CD4-positive, alpha-beta T cell treated with Interferon alpha-2 for 1 hour (primary cell): Measurements from ENCODE around the gene GPR34.

Experiments used
- DNase-seq, 2 donors: peaks; one replicate each; pipeline ENCODE4 v3.0.0-alpha.2; 2020 to 2022

Gene GPR34

DNA sequence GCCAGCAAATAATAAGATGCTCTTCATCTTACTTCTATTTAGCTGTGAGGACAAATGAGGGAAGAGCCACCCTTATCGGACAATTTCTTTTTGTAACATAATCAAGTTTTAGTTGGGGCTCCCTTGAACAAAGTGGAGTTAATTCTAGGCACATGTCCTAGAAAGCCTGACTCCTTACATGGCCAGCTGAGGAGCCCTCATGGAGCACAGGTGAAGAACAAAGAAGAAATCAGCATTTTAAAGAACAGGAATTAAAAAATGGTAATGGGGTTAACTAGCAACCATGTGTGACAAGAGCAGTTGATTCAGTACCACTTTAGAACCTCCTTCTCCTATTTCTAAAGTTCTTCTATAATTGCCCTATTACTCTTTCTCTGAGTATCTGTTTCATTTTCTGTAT, 51.1 kb downstream of the GPR34 start:
- no peak for DNase-seq
